GM18858 (cell line): Measurements from ENCODE around the gene IKZF1.

Experiments
- ATAC-seq: cut with Tn5 transposase; IDR thresholded peaks from one replicate; pipeline ENCODE4 v1.9.1; 2021; ENCODE audit not compliant: unreplicated experiment

The IKZF1 gene

DNA sequence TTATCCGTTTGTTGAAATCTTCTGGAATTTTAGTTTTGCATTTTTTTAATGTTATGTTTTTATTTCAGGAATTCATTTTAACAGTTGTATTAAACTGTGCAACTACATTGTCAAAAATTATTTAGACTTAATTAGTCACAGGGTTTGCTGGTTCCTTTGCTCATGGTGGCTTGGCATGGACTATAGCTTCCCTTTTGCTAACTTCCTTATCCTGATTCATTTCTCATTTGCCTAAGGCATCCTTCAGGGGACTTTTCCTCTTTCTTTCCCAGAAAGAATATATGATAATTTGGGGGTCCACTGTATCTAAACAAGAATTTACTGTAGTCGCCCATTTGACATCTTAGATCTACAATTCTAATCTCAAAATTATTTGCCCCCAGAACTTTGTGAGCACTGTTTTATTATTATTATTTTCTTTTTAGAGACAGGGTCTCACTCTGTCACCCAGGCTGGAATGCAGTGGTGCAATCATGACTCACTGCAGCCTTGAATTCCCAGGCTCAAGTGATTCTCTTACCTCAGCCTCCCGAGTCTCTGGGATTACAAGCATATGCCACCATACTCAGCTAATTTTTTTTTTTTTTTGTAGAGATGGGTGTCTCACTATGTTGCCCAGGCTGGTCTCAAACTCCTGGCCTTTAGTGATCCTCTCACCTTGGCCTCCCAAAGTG is 131.8 kb downstream of the IKZF1 start:
- no peak for ATAC-seq

DNA sequence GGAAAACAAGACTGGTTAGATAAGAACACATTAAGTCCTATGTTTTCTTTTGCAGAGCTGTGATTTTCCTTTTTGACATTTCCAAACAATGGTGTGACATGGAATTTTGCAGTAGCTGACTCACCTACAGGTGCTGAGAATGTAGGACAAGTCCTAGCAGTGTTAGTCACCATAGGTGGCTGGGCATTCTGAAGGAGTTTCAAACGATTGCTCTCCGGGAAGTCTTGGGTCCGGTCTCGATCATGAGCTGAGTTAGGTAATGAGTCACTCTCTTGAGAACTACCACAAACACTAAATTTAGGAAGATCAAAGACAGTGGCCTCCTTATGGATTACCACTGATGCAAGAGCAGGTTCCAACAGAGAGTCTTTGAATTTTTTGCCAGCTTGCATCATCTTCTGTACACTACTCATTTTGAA is 142.0 kb downstream of the IKZF1 start:
- ATAC-seq = peak; percentile 43

DNA sequence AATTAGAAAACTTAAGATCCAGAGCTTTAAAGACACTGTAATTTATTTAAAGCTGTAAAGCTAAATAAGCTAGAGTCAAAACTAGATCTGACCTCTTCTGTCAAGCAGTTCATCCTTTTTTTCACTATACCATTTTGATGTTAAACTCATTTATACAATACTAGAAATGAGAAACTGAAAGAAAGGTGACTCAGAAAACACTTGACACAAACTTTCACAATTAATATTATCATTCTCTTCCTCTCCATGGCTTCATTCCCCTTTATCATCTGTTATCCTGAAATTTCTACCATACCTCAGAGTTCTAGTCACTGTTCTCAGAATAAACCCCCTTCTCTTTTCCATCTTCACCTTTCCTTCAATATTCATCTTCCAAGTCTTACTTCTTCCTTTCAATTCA is 144.3 kb downstream of the IKZF1 start:
- ATAC-seq = peak; percentile 42

DNA sequence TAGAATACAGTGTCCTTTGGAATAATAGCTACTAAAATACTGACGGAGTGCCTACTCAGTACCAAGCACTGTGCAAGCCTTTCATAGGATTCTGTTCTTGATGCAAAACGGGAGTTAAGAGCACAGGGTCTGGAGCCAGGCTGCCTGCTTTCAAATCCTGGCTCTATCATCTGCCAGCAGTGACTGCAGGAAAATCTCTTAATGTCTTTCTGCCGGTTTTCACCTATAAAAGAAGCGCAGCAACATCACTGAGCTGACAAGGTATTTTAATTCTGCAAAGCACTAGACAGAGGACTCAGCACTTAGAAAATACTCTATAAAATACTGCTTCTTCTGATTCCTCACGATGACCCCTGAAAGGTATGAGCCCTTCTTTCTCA is 145.0 kb downstream of the IKZF1 start:
- ATAC-seq = no peak

DNA sequence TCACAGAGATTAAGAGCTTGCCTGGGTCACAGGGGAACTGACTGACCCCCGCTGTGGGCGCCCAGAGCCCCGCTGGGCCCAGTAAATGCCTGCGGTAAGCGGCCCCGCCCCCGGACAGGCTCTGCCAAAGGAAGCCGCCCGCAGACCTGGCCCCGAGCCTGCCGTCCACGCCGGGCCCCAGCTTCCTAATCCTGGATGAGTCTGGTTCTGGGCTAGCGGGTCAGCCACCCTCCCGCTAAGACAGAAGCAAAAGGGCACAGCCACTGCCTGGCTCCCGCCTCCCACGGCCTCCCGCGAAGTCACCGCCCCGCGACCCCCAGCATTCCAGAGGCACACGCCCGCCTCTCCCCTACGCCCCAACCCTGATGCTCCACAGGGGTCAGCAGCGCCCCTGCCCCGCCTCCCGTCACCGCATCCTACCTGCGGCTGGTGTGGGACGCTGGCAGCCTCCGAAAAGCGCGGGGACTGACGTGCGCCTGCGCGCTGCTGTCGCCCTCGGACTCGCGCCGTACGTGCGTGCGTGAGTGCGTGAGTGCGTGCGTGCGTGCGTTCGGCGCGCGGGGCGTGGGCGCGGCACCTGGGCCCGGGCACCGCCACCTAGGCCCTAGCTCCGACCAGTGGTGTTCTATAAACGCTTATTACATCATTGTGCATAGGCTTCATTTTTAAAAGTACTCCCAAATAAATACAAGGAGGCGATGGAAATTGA is 145.5 kb downstream of the IKZF1 start, which contains the start of gene FIGNL1:
TSS of gene FIGNL1 (minus strand) at position 470 of the 709 bp plus-strand sequence. CDS start 3,063 bp downstream, outside the sequence.
- peak; percentile 64 for ATAC-seq

DNA sequence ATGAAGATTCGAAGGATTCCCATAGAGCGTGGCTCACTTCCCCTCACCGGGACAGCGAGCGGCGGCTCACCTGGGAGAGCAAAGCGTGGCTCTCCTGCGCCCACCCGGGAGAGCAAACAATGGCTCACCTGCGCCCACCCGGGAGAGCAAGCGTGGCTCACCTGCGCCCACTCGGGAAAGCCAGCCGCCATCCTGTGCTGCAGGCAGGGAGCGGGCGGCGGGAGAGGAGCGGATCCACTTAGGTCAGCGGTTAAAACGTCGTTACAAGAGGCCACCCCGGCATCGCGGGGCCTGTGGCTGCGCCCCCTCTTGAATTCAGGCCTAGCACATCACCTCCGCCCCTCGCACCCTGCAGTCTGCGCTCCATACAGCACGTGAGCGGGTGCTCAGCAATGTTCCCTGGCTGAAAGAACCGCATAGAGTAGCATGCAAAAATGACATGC is 146.1 kb downstream of the IKZF1 start:
- no peak for ATAC-seq
